H9 (cell line): ENCODE measurements around the gene TAPBPL. TPM values are rescaled to one million over a fixed set of nuclear protein-coding genes. Genes with fewer than 3 reads are reported as not detected.

Source experiments
- DNase-seq: peaks from one replicate; pipeline ENCODE4 v3.0.0-alpha.2; 2017
- H2AFZ ChIP-seq: one replicate; pipeline ENCODE4 v1.6.1; 2013; ENCODE audit warnings: mild to moderate bottlenecking, low read length, control low read depth, moderate library complexity
- H2AK5ac ChIP-seq: 2 replicates; pipeline ENCODE4 v1.6.1; 2013; ENCODE audit warnings: low read length, control low read depth, mixed read lengths; ENCODE audit not compliant: insufficient read length
- H2BK120ac ChIP-seq: one replicate; pipeline ENCODE4 v1.6.1; 2013; ENCODE audit warnings: low read depth, mild to moderate bottlenecking, low read length, control low read depth, inconsistent platforms; ENCODE audit not compliant: poor library complexity, severe bottlenecking
- H2BK12ac ChIP-seq: 2 replicates; pipeline ENCODE4 v1.6.1; 2013; ENCODE audit warnings: low read length, control low read depth, mixed read lengths, low read depth; ENCODE audit not compliant: insufficient read length
- H2BK15ac ChIP-seq: 2 replicates; pipeline ENCODE4 v1.6.1; 2013; ENCODE audit warnings: low read depth, low read length, control low read depth
- H2BK20ac ChIP-seq: one replicate; pipeline ENCODE4 v1.6.1; 2013; ENCODE audit warnings: low read depth, mild to moderate bottlenecking, low read length, control low read depth, inconsistent platforms; ENCODE audit not compliant: poor library complexity, severe bottlenecking
- H2BK5ac ChIP-seq: 2 replicates; pipeline ENCODE4 v1.6.1; 2013; ENCODE audit warnings: low read length, control low read depth, mixed read lengths; ENCODE audit not compliant: insufficient read length
- H3K14ac ChIP-seq: 2 replicates; pipeline ENCODE4 v1.6.1; 2013; ENCODE audit warnings: low read length, control low read depth; ENCODE audit not compliant: insufficient read depth
- H3K18ac ChIP-seq: 2 replicates; pipeline ENCODE4 v1.6.1; 2013; ENCODE audit warnings: low read depth, mild to moderate bottlenecking, mixed read lengths, low read length, control low read depth; ENCODE audit not compliant: insufficient read length
- H3K23ac ChIP-seq: 2 replicates; pipeline ENCODE4 v1.6.1; 2013; ENCODE audit warnings: low read length, control low read depth, mixed read lengths, low read depth; ENCODE audit not compliant: insufficient read length
- H3K23me2 ChIP-seq: 2 replicates; pipeline ENCODE4 v1.6.1; 2013; ENCODE audit warnings: low read depth, mild to moderate bottlenecking, mixed read lengths, low read length, control low read depth; ENCODE audit not compliant: insufficient read length, poor library complexity, severe bottlenecking
- H3K27ac ChIP-seq: 2 replicates; pipeline ENCODE4 v1.5.1; 2013; ENCODE audit warnings: low read length, control low read depth, mixed read lengths, low read depth; ENCODE audit not compliant: insufficient read length
- H3K27me3 ChIP-seq: 2 replicates; pipeline ENCODE4 v1.6.1; 2013; ENCODE audit warnings: low read length, control low read depth, inconsistent platforms; ENCODE audit not compliant: insufficient read depth
- H3K4ac ChIP-seq: 2 replicates; pipeline ENCODE4 v1.6.1; 2013; ENCODE audit warnings: low read depth, mild to moderate bottlenecking, control low read depth, inconsistent platforms, low read length, moderate library complexity
- H3K4me1 ChIP-seq: 2 replicates; pipeline ENCODE4 v1.6.1; 2013; ENCODE audit warnings: low read length, control low read depth, inconsistent platforms; ENCODE audit not compliant: insufficient read depth
- H3K4me2 ChIP-seq: 2 replicates; pipeline ENCODE4 v1.6.1; 2013; ENCODE audit warnings: low read length, control low read depth, mixed read lengths; ENCODE audit not compliant: insufficient read length, insufficient read depth
- H3K56ac ChIP-seq: 2 replicates; pipeline ENCODE4 v1.6.1; 2013; ENCODE audit warnings: low read depth, mild to moderate bottlenecking, mixed read lengths, low read length, control low read depth; ENCODE audit not compliant: insufficient read length
- H3K79me1 ChIP-seq: 2 replicates; pipeline ENCODE4 v1.6.1; 2013; ENCODE audit warnings: low read depth, mild to moderate bottlenecking, moderate library complexity, low read length, control low read depth, inconsistent platforms; ENCODE audit not compliant: insufficient read depth, poor library complexity, severe bottlenecking
- H3K79me2 ChIP-seq: 2 replicates; pipeline ENCODE4 v1.6.1; 2013; ENCODE audit warnings: low read length, control low read depth, inconsistent platforms; ENCODE audit not compliant: insufficient read depth
- H3K9ac ChIP-seq: 2 replicates; pipeline ENCODE4 v1.6.1; 2013; ENCODE audit warnings: low read length, control low read depth, mixed read lengths; ENCODE audit not compliant: insufficient read length; ENCODE audit errors: extremely low read depth
- H3K9me3 ChIP-seq: one replicate; pipeline ENCODE4 v1.6.1; 2013; ENCODE audit warnings: low read depth, low read length, inconsistent platforms; ENCODE audit not compliant: control insufficient read depth
- H3T11ph ChIP-seq: one replicate; pipeline ENCODE4 v1.6.1; 2013; ENCODE audit warnings: mild to moderate bottlenecking, low read length, control low read depth, inconsistent platforms
- H4K20me1 ChIP-seq: one replicate; pipeline ENCODE4 v1.6.1; 2013; ENCODE audit not compliant: control insufficient read depth, insufficient read length, insufficient read depth
- H4K5ac ChIP-seq: 2 replicates; pipeline ENCODE4 v1.6.1; 2013; ENCODE audit warnings: low read depth, mild to moderate bottlenecking, mixed read lengths, low read length, control low read depth; ENCODE audit not compliant: insufficient read length
- H4K8ac ChIP-seq: replicated peaks from 2 replicates; pipeline ENCODE4 v1.6.1; 2013; ENCODE audit warnings: low read length, control low read depth, mixed read lengths, low read depth; ENCODE audit not compliant: insufficient read length
- H4K91ac ChIP-seq: 2 replicates; pipeline ENCODE4 v1.6.1; 2013; ENCODE audit warnings: low read depth, mild to moderate bottlenecking, moderate library complexity, mixed read lengths, low read length, control low read depth; ENCODE audit not compliant: insufficient read length
- H3K27ac Mint-ChIP-seq, 3 experiments: 2 replicates in 2 of 3; 3 replicates in 1 of 3; pipeline ENCODE4 v1.8.0; 2020 to 2021; ENCODE audit warnings: mixed read lengths in 3 of 3, mild to moderate bottlenecking in 1 of 3, moderate library complexity in 1 of 3
- H3K27me3 Mint-ChIP-seq: 2 replicates; pipeline ENCODE4 v1.8.0; 2021; ENCODE audit warnings: low read depth, mild to moderate bottlenecking, moderate library complexity, mixed read lengths
- H3K36me3 Mint-ChIP-seq, 3 experiments: 2 replicates in 2 of 3; 3 replicates in 1 of 3; pipeline ENCODE4 v1.8.0; 2020 to 2021; ENCODE audit warnings: low read depth in 3 of 3, mixed read lengths in 3 of 3; ENCODE audit not compliant: insufficient read depth in 1 of 3
- H3K4me1 Mint-ChIP-seq, 2 experiments: 2 replicates each; pipeline ENCODE4 v1.8.0; 2020; ENCODE audit warnings: mixed read lengths in 2 of 2
- H3K4me3 Mint-ChIP-seq, 2 experiments: 2 replicates in 1 of 2; 3 replicates in 1 of 2; pipeline ENCODE4 v1.8.0; 2020 to 2021; ENCODE audit warnings: mild to moderate bottlenecking in 2 of 2, mixed read lengths in 2 of 2, moderate library complexity in 1 of 2
- H3K9me3 Mint-ChIP-seq, 2 experiments: 2 replicates in 1 of 2; 3 replicates in 1 of 2; pipeline ENCODE4 v1.8.0; 2020; ENCODE audit warnings: mild to moderate bottlenecking in 2 of 2, mixed read lengths in 2 of 2, moderate library complexity in 1 of 2
- CTCF ChIP-seq: fragments of 200-600 bp; sonication (generic); conservative IDR thresholded peaks from 3 replicates; pipeline ENCODE4 v1.8.0; 2021; ENCODE audit warnings: antibody characterized with exemption, mild to moderate bottlenecking
- WGBS: extraction: QIAGEN DNeasy Blood & Tissue Kit; methylation state at CpG from one replicate; pipeline ENCODE4 v1.1.7; 2013; ENCODE audit warnings: missing lambda C conversion rate, low lambda C conversion rate, mixed read lengths; ENCODE audit not compliant: insufficient read length; ENCODE audit errors: extremely low coverage; 5-methylcytosine and 5-hydroxymethylcytosine counted together
- total RNA-seq: library from RNA; stranded (reverse); gene quantifications from 2 replicates; pipeline ENCODE4 v1.2.1, GENCODE V29; 2021

Gene TAPBPL
- total RNA-seq, 1 experiment from 2014 or later = 1.4 TPM

GRCh38 chr12:6459004-6459337 lies 7.1 kb downstream of the TAPBPL start:
- Histone ChIP-seq H4K5ac (no peak overlapping the region), H2BK20ac (no peak overlapping the region), H4K20me1 (no peaks in the 10 kb centered on the region), H4K8ac (no peak overlapping the region), H2AK5ac (no peak overlapping the region), H3T11ph (no peak overlapping the region), H3K4me1 (no peaks in the 10 kb centered on the region), H2BK5ac (no peak overlapping the region), H3K56ac (no peak overlapping the region), H3K23ac (no peak overlapping the region), H2BK120ac (no peak overlapping the region), H3K14ac (no peak overlapping the region), H2AFZ (no peak overlapping the region), H3K18ac (no peak overlapping the region), H3K23me2 (no peaks in the 10 kb centered on the region), H2BK15ac (no peak overlapping the region), H3K4me2 (no peak overlapping the region), H4K91ac (no peak overlapping the region), H3K4ac (no peak overlapping the region), H3K9ac (no peak overlapping the region), H3K79me1 (no peaks in the 10 kb centered on the region), H2BK12ac (no peak overlapping the region), H3K27me3 (no peaks in the 10 kb centered on the region), H3K27ac (no peak overlapping the region), H3K79me2 (no peaks in the 10 kb centered on the region), H3K9me3 (no peaks in the 10 kb centered on the region)
- Mint-ChIP-seq H3K27ac (peak overlapping the region in 1 of 3 experiments; percentile 64; a peak in 1 of 7 replicates), H3K4me1 (peaks cover 0 to 6% of the 10 kb centered on the region in 2 experiments; a peak in 3 of 4 replicates), H3K4me3 (no peak overlapping the region), H3K36me3 (peaks cover 15 to 50% (median 43%) of the 10 kb centered on the region in 3 experiments; a peak in 6 of 7 replicates), H3K9me3 (no peaks in the 10 kb centered on the region), H3K27me3 (no peaks in the 10 kb centered on the region)
- TF ChIP-seq CTCF = no peak
- DNase-seq = no peak
- WGBS = no CpG with 5 or more reads among the region's 2 CpGs
